DOHH2 (cell line): ENCODE results near the gene TRPM4.

Source experiments
- EZH2phosphoT487 ChIP-seq: fragments of 200-600 bp; sonication (generic); IDR thresholded peaks from 2 replicates; pipeline ENCODE4 v1.6.1; 2017; ENCODE audit warnings: borderline replicate concordance, mild to moderate bottlenecking, antibody characterized with exemption, low read length, moderate library complexity, mixed read lengths
- TF ChIP-seq, protein P1 (sequence below): fragments of 200-600 bp; sonication (generic); IDR thresholded peaks from one replicate; pipeline ENCODE4 v1.5.1; 2014; ENCODE audit warnings: antibody characterized with exemption, mild to moderate bottlenecking, low read depth, low read length; ENCODE audit not compliant: poor library complexity, severe bottlenecking

DNA sequence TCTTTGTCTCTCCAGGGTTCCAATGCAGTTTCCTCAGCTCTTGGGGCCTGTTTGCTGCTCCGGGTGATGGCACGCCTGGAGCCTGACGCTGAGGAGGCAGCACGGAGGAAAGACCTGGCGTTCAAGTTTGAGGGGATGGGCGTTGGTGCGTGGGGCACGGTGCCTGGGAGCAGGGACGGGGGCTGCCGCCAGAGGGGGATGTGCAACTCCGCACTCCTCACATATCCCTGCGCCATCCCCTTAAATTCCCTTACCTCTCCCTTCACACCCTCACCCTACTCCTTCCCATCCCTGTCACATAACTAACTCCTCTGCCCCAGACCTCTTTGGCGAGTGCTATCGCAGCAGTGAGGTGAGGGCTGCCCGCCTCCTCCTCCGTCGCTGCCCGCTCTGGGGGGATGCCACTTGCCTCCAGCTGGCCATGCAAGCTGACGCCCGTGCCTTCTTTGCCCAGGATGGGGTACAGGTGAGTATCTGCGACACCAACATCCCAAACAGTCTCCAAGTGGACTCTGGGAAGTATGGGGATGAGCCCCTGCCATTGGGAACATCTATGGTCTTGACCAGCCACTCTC, 31.1 kb downstream of the TRPM4 start:
- TF ChIP-seq, protein P1, sequence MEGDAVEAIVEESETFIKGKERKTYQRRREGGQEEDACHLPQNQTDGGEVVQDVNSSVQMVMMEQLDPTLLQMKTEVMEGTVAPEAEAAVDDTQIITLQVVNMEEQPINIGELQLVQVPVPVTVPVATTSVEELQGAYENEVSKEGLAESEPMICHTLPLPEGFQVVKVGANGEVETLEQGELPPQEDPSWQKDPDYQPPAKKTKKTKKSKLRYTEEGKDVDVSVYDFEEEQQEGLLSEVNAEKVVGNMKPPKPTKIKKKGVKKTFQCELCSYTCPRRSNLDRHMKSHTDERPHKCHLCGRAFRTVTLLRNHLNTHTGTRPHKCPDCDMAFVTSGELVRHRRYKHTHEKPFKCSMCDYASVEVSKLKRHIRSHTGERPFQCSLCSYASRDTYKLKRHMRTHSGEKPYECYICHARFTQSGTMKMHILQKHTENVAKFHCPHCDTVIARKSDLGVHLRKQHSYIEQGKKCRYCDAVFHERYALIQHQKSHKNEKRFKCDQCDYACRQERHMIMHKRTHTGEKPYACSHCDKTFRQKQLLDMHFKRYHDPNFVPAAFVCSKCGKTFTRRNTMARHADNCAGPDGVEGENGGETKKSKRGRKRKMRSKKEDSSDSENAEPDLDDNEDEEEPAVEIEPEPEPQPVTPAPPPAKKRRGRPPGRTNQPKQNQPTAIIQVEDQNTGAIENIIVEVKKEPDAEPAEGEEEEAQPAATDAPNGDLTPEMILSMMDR, result no peak
- TF ChIP-seq EZH2phosphoT487, result no peak
